DMS114 treated with DMSO at 0.1 percent for 48 hours (cell line): ENCODE results near the gene PRPSAP2.

ENCODE experiments used
- DNase-seq: peaks from one replicate; lab custom pipeline; 2025; ENCODE audit not compliant: unreplicated experiment; lab: John Stamatoyannopoulos, UW

PRPSAP2 gene

GRCh38 chr17:18977646-18978045 lies 119.7 kb downstream of the PRPSAP2 start:
- no peak for DNase-seq

- DNase-seq = no peak
These were observed 120.1 kb downstream of the PRPSAP2 start for GRCh38 chr17:18978050-18978449.

GRCh38 chr17:18978655-18979054 lies 120.7 kb downstream of the PRPSAP2 start:
- no peak for DNase-seq
